Measurements from ENCODE around the gene KCNQ5. TPM values are rescaled to one million over a fixed set of nuclear protein-coding genes. Genes with fewer than 3 reads are reported as not detected.

Gene KCNQ5
- total RNA-seq, 1 donor from 2014 or later = 3.9 TPM

DNA sequence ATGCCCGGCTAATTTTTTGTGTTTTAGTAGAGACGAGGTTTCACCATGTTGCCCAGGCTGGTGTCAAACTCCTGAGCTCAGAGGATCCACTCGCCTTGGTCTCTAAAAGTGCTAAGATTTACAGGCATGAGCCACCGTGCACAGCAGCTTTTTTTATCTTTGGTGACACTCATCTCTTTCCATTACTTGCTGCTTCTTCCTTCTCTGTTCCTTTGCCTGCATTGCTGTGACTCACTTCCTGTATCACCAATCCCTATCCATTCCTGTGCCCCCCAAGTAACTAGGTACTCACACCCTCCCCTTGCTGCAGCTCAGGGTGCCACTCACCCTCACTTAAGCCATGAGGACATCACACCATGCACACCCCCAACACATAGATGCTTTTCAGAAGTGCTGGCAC, 578.9 kb downstream of the KCNQ5 start:
- no peak for DNase-seq (ENCODE audit: extremely low spot score in 2 of 2)
- Histone ChIP-seq H3K4me1 (no peaks in the 10 kb centered on the region), H3K27ac (no peak overlapping the region), H3K27me3 (no peaks in the 10 kb centered on the region), H3K4me3 (no peak overlapping the region), H3K36me3 (no peaks in the 10 kb centered on the region), H3K9me3 (no peaks in the 10 kb centered on the region)
- TF ChIP-seq, protein P1, sequence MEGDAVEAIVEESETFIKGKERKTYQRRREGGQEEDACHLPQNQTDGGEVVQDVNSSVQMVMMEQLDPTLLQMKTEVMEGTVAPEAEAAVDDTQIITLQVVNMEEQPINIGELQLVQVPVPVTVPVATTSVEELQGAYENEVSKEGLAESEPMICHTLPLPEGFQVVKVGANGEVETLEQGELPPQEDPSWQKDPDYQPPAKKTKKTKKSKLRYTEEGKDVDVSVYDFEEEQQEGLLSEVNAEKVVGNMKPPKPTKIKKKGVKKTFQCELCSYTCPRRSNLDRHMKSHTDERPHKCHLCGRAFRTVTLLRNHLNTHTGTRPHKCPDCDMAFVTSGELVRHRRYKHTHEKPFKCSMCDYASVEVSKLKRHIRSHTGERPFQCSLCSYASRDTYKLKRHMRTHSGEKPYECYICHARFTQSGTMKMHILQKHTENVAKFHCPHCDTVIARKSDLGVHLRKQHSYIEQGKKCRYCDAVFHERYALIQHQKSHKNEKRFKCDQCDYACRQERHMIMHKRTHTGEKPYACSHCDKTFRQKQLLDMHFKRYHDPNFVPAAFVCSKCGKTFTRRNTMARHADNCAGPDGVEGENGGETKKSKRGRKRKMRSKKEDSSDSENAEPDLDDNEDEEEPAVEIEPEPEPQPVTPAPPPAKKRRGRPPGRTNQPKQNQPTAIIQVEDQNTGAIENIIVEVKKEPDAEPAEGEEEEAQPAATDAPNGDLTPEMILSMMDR (IDR thresholded peaks at IDR 0.05) = no peak
- no peak for TF ChIP-seq POLR2AphosphoS5 (IDR thresholded peaks at IDR 0.05; ENCODE audit: insufficient read depth in 1 of 2, low read depth in 1 of 2)
- TF ChIP-seq POLR2A (IDR thresholded peaks at IDR 0.05) = no peak
- intact Hi-C loops (cut with DNase I) = no loop called here

- Histone ChIP-seq H3K4me1 (no peaks in the 10 kb centered on the region), H3K36me3 (no peaks in the 10 kb centered on the region), H3K27me3 (no peaks in the 10 kb centered on the region), H3K4me3 (no peak overlapping the region), H3K9me3 (no peaks in the 10 kb centered on the region), H3K27ac (no peak overlapping the region)
- no peak for DNase-seq (ENCODE audit: extremely low spot score in 2 of 2)
- TF ChIP-seq, protein P1 (IDR thresholded peaks at IDR 0.05) = no peak
- TF ChIP-seq POLR2A (IDR thresholded peaks at IDR 0.05) = no peak
- intact Hi-C loops (cut with DNase I) = no loop called here
Observed at GRCh38 chr6:73203098-73203497, 581.2 kb downstream of the KCNQ5 start.

DNA sequence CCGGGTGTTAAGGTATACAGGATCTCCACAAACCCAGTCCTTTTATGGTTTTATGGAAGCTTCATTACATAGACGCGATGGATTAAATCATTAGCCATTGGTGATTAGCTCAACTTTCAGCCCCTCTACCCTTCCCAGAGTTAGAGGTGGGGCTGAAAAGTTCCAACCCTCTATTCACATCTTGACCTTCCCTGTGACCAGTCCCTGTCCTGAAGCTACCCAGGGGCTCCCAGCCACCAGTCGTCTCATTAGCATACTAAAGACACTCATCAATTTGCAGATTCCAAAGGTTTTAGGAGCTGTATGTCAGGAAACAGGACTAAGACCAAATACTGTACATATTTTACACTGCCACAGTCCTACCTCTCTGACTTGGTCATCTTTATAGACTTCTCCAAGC, 582.4 kb downstream of the KCNQ5 start:
- no peaks in the 10 kb centered on the region for H3K4me1 ChIP-seq
- H3K9me3 ChIP-seq = no peaks in the 10 kb centered on the region
- intact Hi-C loops (cut with DNase I) = no loop called here
- no peak for TF ChIP-seq POLR2AphosphoS5 (IDR thresholded peaks at IDR 0.05; ENCODE audit: insufficient read depth in 1 of 2, low read depth in 1 of 2)
- no peak for TF ChIP-seq POLR2A (IDR thresholded peaks at IDR 0.05)
- TF ChIP-seq, protein P1 (IDR thresholded peaks at IDR 0.05) = no peak
- no peak overlapping the region for H3K27ac ChIP-seq
- H3K27me3 ChIP-seq = no peaks in the 10 kb centered on the region
- no peak overlapping the region for H3K4me3 ChIP-seq
- DNase-seq (ENCODE audit: extremely low spot score in 2 of 2) = no peak
- no peaks in the 10 kb centered on the region for H3K36me3 ChIP-seq

DNA sequence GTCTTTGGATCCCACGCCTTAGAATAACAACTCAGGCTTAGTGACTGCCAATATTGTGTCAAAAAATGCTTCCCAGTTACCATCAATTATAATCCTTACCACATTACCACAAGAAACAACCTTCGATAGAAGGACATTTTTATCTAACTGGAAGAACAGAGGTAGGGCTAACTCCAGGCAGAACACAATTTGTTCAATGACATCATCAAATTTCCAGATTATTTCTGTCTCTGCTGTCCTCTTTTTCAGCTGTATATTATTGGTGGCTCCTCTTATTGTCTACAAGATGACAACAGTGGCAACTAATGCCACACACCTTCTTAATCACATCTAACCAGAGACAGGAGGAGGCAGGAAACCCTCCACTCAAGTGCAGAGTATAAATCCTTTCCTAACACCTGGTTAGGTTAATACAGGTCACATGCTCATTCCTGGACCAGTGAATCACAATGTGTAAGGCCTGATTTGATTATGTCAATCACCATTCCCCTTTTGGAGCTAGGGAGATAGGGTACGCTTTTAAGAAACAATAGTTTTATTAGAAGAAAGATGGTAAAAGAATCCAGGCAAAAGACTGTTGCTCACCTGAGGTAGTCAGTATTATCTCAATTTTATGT, 585.5 kb downstream of the KCNQ5 start:
- Histone ChIP-seq H3K9me3 (no peaks in the 10 kb centered on the region), H3K36me3 (no peaks in the 10 kb centered on the region), H3K27ac (no peak overlapping the region), H3K4me1 (no peaks in the 10 kb centered on the region), H3K4me3 (no peak overlapping the region), H3K27me3 (no peaks in the 10 kb centered on the region)
- no peak for DNase-seq (ENCODE audit: extremely low spot score in 2 of 2)
- TF ChIP-seq, protein P1 (IDR thresholded peaks at IDR 0.05) = no peak
- TF ChIP-seq POLR2AphosphoS5 (IDR thresholded peaks at IDR 0.05; ENCODE audit: insufficient read depth in 1 of 2, low read depth in 1 of 2) (no peak), POLR2A (IDR thresholded peaks at IDR 0.05) (no peak)
- intact Hi-C loops (cut with DNase I) = no loop called here

GRCh38 chr6:73209117-73209516, 587.3 kb downstream of the KCNQ5 start:
- no peaks in the 10 kb centered on the region for H3K27me3 ChIP-seq
- no peak overlapping the region for H3K4me3 ChIP-seq
- no peak for DNase-seq (ENCODE audit: extremely low spot score in 2 of 2)
- no peaks in the 10 kb centered on the region for H3K9me3 ChIP-seq
- H3K4me1 ChIP-seq = no peaks in the 10 kb centered on the region
- intact Hi-C loops (cut with DNase I) = no loop called here
- no peak overlapping the region for H3K27ac ChIP-seq
- no peaks in the 10 kb centered on the region for H3K36me3 ChIP-seq
- no peak for TF ChIP-seq POLR2A (IDR thresholded peaks at IDR 0.05)
- TF ChIP-seq POLR2AphosphoS5 (IDR thresholded peaks at IDR 0.05; ENCODE audit: insufficient read depth in 1 of 2, low read depth in 1 of 2) = no peak
- TF ChIP-seq, protein P1 (IDR thresholded peaks at IDR 0.05) = no peak

Data from vagina (tissue), 2 donors.